ENCODE results near the gene ACOT13. TPM values are rescaled to one million over a fixed set of nuclear protein-coding genes. Genes with fewer than 3 reads are reported as not detected.

Gene ACOT13
- polyA plus RNA-seq, 2 of the 4 experiments (the other 2 are of a cell fraction): 22.9 to 87.7 TPM

DNA sequence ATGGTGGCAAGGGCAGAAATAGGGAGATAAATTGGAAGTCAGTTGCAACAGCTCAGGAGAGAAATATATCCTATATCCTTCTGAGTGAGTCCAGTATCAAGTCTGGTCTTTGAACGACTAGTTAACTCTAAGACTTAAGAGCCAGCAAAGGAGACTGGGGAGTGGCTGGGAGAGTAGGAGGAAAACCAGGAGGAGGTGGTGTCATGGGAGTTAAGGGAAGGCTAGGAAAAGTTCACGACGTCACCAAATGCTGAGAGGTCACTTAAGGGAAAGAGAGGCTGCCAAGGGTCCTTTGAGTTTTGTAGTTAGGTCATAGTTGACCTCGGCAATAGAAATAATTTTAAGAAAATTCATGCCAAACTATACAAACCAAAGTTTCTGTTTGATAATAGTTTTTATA lies 25.1 kb downstream of the ACOT13 start:
- no peak for TF ChIP-seq EP300 (IDR thresholded peaks at IDR 0.05)
- TF ChIP-seq ZFP36 (IDR thresholded peaks at IDR 0.05; ENCODE audit: borderline replicate concordance, partially characterized antibody): no peak
- TF ChIP-seq ZNF302 (CRISPR knock-in tag; IDR thresholded peaks at IDR 0.05): no peak
- TF ChIP-seq, protein P1, sequence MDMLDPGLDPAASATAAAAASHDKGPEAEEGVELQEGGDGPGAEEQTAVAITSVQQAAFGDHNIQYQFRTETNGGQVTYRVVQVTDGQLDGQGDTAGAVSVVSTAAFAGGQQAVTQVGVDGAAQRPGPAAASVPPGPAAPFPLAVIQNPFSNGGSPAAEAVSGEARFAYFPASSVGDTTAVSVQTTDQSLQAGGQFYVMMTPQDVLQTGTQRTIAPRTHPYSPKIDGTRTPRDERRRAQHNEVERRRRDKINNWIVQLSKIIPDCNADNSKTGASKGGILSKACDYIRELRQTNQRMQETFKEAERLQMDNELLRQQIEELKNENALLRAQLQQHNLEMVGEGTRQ (IDR thresholded peaks at IDR 0.05): no peak
- TF ChIP-seq, protein P2, sequence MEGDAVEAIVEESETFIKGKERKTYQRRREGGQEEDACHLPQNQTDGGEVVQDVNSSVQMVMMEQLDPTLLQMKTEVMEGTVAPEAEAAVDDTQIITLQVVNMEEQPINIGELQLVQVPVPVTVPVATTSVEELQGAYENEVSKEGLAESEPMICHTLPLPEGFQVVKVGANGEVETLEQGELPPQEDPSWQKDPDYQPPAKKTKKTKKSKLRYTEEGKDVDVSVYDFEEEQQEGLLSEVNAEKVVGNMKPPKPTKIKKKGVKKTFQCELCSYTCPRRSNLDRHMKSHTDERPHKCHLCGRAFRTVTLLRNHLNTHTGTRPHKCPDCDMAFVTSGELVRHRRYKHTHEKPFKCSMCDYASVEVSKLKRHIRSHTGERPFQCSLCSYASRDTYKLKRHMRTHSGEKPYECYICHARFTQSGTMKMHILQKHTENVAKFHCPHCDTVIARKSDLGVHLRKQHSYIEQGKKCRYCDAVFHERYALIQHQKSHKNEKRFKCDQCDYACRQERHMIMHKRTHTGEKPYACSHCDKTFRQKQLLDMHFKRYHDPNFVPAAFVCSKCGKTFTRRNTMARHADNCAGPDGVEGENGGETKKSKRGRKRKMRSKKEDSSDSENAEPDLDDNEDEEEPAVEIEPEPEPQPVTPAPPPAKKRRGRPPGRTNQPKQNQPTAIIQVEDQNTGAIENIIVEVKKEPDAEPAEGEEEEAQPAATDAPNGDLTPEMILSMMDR (IDR thresholded peaks at IDR 0.05): no peak
- no peak for TF ChIP-seq SMC3 (IDR thresholded peaks at IDR 0.05)
- TF ChIP-seq FOSL2 (IDR thresholded peaks at IDR 0.05): no peak
- TF ChIP-seq FOSL2 (CRISPR knock-in tag; IDR thresholded peaks at IDR 0.05): no peak
- no peak for TF ChIP-seq POLR2A (IDR thresholded peaks at IDR 0.05; ENCODE audit: low read length)
- TF ChIP-seq RFX5 (IDR thresholded peaks at IDR 0.05): no peak
- no peak for TF ChIP-seq KDM1A (IDR thresholded peaks at IDR 0.05; ENCODE audit: low read depth)
- TF ChIP-seq JUNB (IDR thresholded peaks at IDR 0.05): no peak
- TF ChIP-seq, protein P3, sequence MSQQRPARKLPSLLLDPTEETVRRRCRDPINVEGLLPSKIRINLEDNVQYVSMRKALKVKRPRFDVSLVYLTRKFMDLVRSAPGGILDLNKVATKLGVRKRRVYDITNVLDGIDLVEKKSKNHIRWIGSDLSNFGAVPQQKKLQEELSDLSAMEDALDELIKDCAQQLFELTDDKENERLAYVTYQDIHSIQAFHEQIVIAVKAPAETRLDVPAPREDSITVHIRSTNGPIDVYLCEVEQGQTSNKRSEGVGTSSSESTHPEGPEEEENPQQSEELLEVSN (IDR thresholded peaks at IDR 0.05; ENCODE audit: borderline replicate concordance, low read depth): no peak
- TF ChIP-seq MYC (IDR thresholded peaks at IDR 0.05; ENCODE audit: borderline replicate concordance, low read length): no peak
- TF ChIP-seq EHF (CRISPR knock-in tag; IDR thresholded peaks at IDR 0.05): no peak
- TF ChIP-seq PHF8 (IDR thresholded peaks at IDR 0.05; ENCODE audit: borderline replicate concordance, low read depth): no peak
- TF ChIP-seq, protein P4, sequence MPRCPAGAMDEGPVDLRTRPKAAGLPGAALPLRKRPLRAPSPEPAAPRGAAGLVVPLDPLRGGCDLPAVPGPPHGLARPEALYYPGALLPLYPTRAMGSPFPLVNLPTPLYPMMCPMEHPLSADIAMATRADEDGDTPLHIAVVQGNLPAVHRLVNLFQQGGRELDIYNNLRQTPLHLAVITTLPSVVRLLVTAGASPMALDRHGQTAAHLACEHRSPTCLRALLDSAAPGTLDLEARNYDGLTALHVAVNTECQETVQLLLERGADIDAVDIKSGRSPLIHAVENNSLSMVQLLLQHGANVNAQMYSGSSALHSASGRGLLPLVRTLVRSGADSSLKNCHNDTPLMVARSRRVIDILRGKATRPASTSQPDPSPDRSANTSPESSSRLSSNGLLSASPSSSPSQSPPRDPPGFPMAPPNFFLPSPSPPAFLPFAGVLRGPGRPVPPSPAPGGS (IDR thresholded peaks at IDR 0.05): no peak
- no peak for TF ChIP-seq RNF2 (IDR thresholded peaks at IDR 0.05; ENCODE audit: borderline replicate concordance, low read depth)
- Histone ChIP-seq H3K27ac (no peak overlapping the region), H3K4me3 (no peak overlapping the region), H3K9me3 (no peaks in the 10 kb centered on the region), H3K4me2 (no peak overlapping the region), H3K4me1 (peaks cover 4% of the 10 kb centered on the region; the same call in 1 of the 3 replicates)
- ChIA-PET POLR2A (no interaction called here), CTCF (interaction anchor here (6.0 kb wide), 1 partner anchor 111 kb away, joined by 32 read pairs; no protein-coding TSS in a partner anchor)
- ATAC-seq (no peak), DNase-seq (ENCODE audit: low read depth in 1 of 2, low spot score in 1 of 2) (no peak), FAIRE-seq (no peak)
- 90% methylated on average over 4 of the region's 4 CpGs for WGBS (ENCODE audit: missing lambda C conversion rate)

DNA sequence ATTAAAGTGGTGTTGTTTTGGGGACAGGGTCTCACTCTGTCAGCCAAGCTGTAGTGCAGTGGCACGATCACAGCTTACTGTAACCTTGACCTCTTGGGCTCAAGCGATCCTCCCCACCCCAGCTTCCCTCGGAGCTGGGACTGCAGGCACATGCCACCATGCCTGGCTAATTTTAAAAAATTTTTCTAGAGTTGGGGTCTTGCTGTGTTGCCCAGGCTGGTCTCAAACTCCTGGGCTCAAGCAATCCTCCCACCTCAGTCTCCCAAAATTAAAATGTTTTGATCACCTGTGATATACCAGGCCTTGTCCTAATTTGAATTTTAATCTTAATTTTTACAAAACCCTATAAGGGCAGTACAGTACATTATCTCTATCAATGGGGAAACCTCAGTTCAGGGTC lies 25.5 kb downstream of the ACOT13 start:
- POLR2A ChIA-PET: no interaction called here
- DNase-seq (ENCODE audit: low read depth in 1 of 2, low spot score in 1 of 2) (no peak), FAIRE-seq (no peak), ATAC-seq (no peak)
- H3K4me2 ChIP-seq: no peak overlapping the region
- no peak for TF ChIP-seq MYC (IDR thresholded peaks at IDR 0.05; ENCODE audit: borderline replicate concordance, low read length)
- no peak for TF ChIP-seq EP300 (IDR thresholded peaks at IDR 0.05)
- TF ChIP-seq NPAS2 (CRISPR knock-in tag; IDR thresholded peaks at IDR 0.05; ENCODE audit: borderline replicate concordance): no peak
- no peak for TF ChIP-seq RCOR1 (IDR thresholded peaks at IDR 0.05; ENCODE audit: low read depth, low read length)
- no peak for TF ChIP-seq RNF2 (IDR thresholded peaks at IDR 0.05; ENCODE audit: borderline replicate concordance, low read depth)
- TF ChIP-seq CHD4 (IDR thresholded peaks at IDR 0.05; ENCODE audit: borderline replicate concordance): no peak
- TF ChIP-seq, protein P5, sequence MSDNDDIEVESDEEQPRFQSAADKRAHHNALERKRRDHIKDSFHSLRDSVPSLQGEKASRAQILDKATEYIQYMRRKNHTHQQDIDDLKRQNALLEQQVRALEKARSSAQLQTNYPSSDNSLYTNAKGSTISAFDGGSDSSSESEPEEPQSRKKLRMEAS (IDR thresholded peaks at IDR 0.05): no peak
- no peak for TF ChIP-seq NFE2L2 (conservative IDR thresholded peaks at IDR 0.05; ENCODE audit: low read length)
- no peak for TF ChIP-seq JUNB (IDR thresholded peaks at IDR 0.05)
- no peak for TF ChIP-seq HDAC2 (IDR thresholded peaks at IDR 0.05)
- TF ChIP-seq HEYL (CRISPR knock-in tag; IDR thresholded peaks at IDR 0.05): no peak
- no peak for TF ChIP-seq KDM1A (IDR thresholded peaks at IDR 0.05; ENCODE audit: low read depth)
- TF ChIP-seq, protein P4 (IDR thresholded peaks at IDR 0.05): no peak
- no peak for TF ChIP-seq HOXB13 (CRISPR knock-in tag; IDR thresholded peaks at IDR 0.05; ENCODE audit: low read depth)
- no peak for TF ChIP-seq FOSL2 (IDR thresholded peaks at IDR 0.05)
- no peak for TF ChIP-seq FOSL2 (CRISPR knock-in tag; IDR thresholded peaks at IDR 0.05)
- no peak for TF ChIP-seq CEBPB (IDR thresholded peaks at IDR 0.05)
- TF ChIP-seq POLR2AphosphoS2 (conservative IDR thresholded peaks at IDR 0.05; ENCODE audit: low read length): no peak
- TF ChIP-seq EHF (CRISPR knock-in tag; IDR thresholded peaks at IDR 0.05): no peak
- CTCF ChIA-PET: interaction anchor here (6.0 kb wide), 1 partner anchor 112 kb away, joined by 32 read pairs; no protein-coding TSS in a partner anchor
- no peaks in the 10 kb centered on the region for H3K9me3 ChIP-seq
- no peak overlapping the region for H3K4me3 ChIP-seq
- H3K4me1 ChIP-seq: peaks cover 4% of the 10 kb centered on the region; the same call in 1 of the 3 replicates
- 89% methylated on average over 3 of the region's 3 CpGs for WGBS (ENCODE audit: missing lambda C conversion rate)
- H3K27ac ChIP-seq: no peak overlapping the region

Measured in A549 (cell line).